ENCODE results near the gene FASN.

GRCh38 chr17:82114447-82114846 is 16.4 kb upstream of the FASN start:
- TF ChIP-seq CTCF (IDR thresholded peaks at IDR 0.05; ENCODE audit: low read depth, low read length) (no peak), EZH2phosphoT487 (IDR thresholded peaks at IDR 0.05; ENCODE audit: low read depth) (no peak)
